ENCODE measurements around the gene USP3.

The USP3 gene
- 70.4 to 315 (median 233) reads per million in 3 experiments for total RNA-seq

DNA sequence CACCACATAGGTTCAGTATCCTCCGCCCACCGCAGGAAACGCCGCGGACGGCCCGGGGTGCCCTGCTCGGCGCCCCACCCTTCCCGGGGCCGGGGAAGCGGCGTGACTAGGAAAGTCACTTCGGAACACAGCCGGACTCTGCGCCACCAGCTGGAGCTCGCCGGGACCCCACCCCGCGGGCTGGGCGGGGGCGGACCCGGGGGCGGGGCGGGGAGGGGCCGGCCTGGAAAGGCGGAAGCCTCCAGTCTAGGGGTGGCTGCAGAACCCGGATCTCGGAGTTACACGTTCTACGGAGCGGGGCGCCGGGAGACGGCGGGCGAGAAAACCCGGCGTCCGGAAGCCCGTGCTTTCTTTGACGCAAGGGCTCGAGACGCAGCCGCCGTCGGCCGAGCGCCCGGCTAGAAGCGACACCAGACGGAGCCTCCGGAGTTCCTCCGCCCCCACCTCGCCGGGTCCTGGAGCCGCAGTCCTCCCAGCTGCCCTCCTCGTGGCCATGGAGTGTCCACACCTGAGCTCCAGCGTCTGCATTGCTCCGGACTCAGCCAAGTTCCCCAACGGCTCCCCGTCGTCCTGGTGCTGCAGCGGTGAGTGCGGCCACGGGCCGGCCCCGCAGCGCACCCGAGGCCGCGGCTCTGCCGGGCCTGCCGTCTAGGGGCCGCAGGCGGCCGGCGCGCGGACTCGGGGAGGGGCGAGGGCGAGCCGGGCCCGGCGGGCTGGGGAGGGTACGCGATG lies at the start of gene USP3:
Gene USP3, plus strand, starts transcription at position 347 of the 732 bp plus-strand sequence. Its CDS starts 147 bp downstream, at position 494.
- DNase-seq = peak; percentile 92

DNA sequence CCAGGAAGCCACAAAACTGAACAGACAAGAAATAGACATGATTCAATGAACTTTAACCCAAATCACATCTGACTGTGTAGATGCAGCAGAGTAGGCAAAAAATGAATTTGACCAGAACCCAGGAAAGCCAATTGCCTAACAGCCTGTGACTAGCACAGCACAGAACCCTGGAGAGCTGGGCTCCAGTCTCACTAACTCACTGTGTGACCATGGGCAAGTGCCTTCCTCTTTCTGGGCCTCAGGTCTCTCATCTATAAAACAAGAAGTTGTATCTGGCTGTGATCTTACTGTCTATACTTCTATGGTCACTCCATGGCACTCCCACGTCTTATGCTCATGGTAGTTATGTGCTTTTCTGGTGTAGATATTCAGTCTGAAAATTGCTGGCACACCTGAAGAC lies 48.1 kb upstream of the USP3 start:
- DNase-seq = no peak

DNA sequence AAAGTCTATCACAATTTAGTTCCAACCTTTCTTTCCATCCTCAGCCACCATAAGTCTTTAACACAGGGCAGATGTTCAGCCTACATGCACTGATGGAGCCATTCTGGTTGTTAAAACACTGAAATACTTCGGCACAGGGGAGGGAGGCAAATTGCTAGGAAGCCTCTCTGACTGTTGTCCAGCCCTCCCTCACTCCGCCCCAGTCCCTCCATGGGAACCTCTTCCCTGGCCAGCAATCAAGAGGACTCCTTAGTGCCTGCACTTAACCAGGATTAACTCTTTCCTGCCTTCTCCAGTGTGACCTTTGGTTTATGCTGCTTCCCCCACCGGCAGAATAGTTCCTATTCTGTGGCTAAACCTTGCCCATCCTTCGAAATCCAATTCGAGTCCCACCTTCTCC lies 47.0 kb upstream of the USP3 start:
- no peak for DNase-seq

DNA sequence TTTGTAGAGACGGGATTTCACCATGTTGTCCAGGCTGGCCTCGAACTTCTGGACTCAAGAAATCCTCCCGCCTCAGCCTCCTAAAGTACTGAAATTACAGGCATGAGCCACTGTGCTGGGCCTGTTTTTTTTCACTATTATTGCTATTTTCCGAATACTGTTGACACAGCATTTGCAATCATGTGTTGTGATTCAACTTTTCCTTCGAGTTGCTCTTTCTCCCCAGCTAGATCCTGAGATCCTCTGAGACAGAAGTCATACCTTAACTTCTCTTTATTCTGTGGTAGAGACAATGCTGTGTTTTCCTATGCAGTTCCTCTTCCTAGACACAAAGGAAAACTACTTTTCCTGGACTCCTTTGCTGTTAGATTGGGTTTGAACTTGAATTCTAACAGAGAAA lies 46.4 kb upstream of the USP3 start:
- DNase-seq = no peak

- DNase-seq = no peak
These were observed 45.5 kb upstream of the USP3 start for GRCh38 chr15:63458794-63459395.

GRCh38 chr15:63460210-63461155 lies 43.9 kb upstream of the USP3 start:
- no peak for DNase-seq

DNA sequence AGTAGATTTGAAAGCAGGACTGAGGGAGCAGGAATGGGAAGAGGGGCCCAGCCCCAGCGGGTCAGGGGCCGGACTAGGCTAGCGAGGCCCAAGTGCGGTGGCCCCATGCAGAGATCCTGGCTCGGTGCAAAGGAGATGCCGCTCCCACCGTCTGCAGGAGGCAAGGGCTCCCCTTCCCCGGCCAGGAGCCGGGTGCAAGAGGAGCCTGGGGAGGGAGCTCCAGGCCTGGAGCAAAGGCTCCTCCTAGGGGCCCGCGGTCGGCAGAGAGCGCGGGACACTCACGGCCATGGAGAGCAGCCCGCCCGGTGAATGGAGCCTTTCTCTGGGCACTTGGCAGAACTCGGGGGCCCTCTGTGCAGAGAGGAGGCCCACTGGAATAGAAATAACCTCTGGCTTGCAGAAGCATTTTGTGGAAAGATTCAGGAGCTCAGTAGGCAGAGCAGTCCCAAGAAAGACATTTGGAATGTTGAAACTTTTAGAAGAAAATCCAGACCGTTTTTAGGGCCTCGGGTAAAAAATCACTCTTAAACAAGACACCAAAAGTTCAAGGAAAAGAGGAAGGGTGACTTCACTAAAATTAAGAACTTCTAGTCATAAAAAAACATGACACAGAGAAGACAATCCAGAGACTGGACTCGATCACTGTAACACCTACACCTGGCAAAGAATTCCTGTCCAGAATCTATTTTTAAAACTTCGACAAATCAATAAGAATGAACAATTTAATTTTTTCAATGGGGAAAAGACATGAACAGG lies 43.0 kb upstream of the USP3 start:
- no peak for DNase-seq

DNA sequence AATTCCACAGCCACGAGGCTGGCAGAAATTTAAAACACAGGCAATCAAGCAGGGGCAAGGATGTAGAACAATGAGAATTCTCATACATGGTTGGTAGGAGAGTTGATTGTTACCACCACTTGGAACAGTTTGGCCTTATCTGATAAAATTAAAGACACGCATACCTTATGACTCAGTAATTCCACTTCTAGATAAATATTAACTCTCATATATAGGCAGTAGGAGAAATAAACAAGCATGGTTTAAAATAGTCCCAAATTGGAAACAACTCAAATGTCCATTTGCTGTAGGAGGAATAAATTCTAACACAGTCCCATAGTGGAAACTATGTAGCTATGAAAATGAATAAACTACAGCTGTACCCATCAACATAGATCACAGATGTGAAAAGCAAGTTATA lies 42.3 kb upstream of the USP3 start:
- no peak for DNase-seq

DNA sequence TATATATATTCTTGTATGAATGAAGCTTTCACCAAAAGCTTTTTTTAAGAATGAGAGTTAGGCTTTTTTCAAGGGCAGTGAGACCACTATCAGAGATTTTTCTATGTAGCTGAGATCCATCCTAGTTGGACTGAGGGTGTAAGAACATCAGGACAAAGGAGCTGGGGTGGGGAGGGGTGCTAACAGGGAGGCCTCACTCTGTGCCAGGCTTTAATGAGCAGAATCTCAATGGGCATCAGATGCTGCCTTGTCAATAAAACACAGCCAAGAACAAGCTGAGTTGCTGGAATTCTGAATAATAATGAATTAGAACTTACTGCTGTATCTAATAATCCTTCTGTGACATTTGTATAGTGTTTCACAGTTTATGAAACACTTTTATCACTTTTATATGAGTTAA lies 41.4 kb upstream of the USP3 start:
- no peak for DNase-seq

GRCh38 chr15:63463793-63464192 lies 40.6 kb upstream of the USP3 start:
- DNase-seq = no peak

GRCh38 chr15:63465104-63465503 lies 39.3 kb upstream of the USP3 start:
- no peak for DNase-seq

GRCh38 chr15:63466378-63467192 lies 37.8 kb upstream of the USP3 start:
- peak; percentile 70 for DNase-seq

DNA sequence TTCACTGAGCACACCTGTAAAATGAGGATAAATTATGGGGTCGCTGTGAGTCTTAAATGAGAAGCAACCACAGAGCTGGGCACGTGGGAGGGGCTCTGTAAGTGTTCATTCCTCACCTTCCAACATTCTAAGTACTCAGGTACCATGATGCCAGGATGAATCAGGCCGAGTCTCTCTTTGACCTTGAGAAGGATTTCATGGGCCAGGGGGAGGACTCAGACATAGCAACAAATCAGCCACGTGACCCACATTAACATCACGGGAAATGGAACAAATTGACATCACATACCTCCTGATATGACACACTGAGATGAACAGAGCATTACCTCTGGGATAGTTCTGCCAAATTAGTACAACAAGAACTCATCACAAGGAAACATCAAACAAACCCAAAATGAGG lies 35.2 kb upstream of the USP3 start:
- DNase-seq = peak; percentile 42

DNA sequence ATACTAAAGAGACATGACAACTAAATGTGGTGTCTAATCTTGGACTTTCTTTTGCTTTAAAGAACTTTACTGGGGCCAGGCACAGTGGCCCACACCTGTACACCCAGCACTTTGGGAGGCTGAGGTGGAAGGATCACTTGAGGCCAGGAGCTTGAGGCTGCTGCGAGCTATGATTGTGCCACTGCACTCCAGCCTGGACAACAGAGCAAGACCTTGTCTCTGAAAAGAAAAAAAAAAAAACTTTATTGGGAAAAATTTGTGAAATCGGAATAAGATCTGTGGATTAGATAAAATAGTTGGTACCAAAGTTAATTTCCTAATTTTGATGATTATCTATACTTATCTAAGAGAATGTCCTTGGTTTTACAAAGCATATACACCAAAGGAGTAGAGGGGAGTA lies 34.4 kb upstream of the USP3 start:
- DNase-seq = no peak

- DNase-seq = peak; percentile 53
These were observed 31.2 kb upstream of the USP3 start for GRCh38 chr15:63473007-63473748.

GRCh38 chr15:63473749-63473998 lies 30.7 kb upstream of the USP3 start:
- DNase-seq = no peak

DNA sequence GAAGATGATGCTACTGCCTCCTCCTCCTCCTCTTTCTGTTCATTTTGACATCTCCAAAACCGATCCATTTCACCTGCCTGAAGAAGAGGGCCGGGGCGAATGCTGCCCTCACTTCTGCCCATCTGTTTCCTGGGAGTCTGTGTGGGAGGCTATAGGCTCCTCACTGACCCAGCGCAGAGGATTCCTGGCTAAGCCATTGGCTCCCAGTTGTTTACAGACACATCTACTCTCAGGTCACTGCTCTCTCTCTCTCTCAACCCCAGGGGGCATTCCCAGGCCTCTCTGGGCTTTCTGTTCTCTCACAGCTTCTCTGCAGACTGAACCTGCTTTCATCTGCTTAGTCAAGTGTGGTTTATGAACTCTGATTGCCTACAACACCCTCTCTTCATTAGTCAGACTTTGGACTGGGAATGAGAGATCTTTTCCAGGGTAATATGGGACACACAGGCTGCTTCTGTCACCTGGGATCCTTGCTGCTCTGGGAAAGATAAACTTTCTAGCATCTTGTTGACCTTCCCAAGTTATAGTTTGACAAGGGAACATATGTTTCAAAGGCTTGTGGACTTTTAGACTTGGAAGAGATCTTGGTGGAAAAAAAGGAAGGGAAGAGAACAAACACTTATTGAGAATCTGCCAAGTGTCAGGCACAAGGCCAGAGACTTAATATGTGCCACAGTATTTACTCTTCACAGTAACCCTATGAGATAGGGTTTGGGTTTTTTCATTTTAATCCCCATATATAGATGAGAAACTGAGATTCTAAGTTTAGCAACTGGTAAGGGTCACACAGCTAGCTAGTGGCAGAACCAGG lies 30.2 kb upstream of the USP3 start:
- DNase-seq = peak; percentile 60

GRCh38 chr15:63474810-63475316 lies 29.5 kb upstream of the USP3 start:
- DNase-seq = no peak

- no peak for DNase-seq
These were observed 28.7 kb upstream of the USP3 start for GRCh38 chr15:63475707-63476106.

DNA sequence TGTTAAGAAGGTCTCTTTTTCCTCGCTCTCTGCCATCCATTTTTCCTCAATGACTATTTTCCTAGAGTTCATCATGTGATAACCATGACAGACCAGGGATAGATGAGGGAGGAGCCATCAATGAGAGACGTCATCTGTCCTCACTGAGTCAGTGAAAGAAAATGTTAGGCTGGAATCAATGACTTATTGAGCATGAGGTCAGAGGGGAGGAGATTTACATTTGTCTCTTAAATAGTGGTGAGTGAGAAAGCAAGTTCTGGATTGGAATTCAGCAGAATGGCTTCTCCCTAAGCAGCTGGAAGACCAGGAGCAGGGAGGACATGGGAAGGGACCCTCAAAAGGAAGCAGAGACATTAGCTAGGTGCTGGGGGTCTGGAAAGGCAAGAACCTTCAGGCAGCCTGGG lies 28.2 kb upstream of the USP3 start:
- no peak for DNase-seq

All from central memory CD4-positive, alpha-beta T cell (primary cell).